Gastrocnemius medialis (tissue), 4 donors: Measurements from ENCODE around the gene GALNT9.

Experiments used
- CTCF ChIP-seq, 5 experiments: fragments of 450-650 bp in 3 of 5; fragments of 200-600 bp in 2 of 5; sonication (generic) in 2 of 5; IDR thresholded peaks in 4 of 5; conservative IDR thresholded peaks in 1 of 5; 1 replicate in 4 of 5; 2 replicates in 1 of 5; pipeline ENCODE4 v1.5.1; 2016 to 2019; ENCODE audit warnings: antibody characterized with exemption in 5 of 5, mild to moderate bottlenecking in 3 of 5, moderate library complexity in 3 of 5
- POLR2A ChIP-seq, 2 donors: fragments of 450-650 bp; IDR thresholded peaks; one replicate each; pipeline ENCODE4 v1.6.1; 2017; ENCODE audit warnings: antibody characterized with exemption in 2 of 2, mild to moderate bottlenecking in 2 of 2, moderate library complexity in 2 of 2

- TF ChIP-seq CTCF (IDR thresholded peaks at IDR 0.05 in 4 of 5, conservative IDR thresholded peaks at IDR 0.05 in 1 of 5) (no peak), POLR2A (IDR thresholded peaks at IDR 0.05) (no peak)
Measured at GRCh38 chr12:132200800-132201199, 128.6 kb downstream of the GALNT9 start.
